Liver (tissue), 9 donors: ENCODE measurements around the gene SH2D3A. TPM values are rescaled to one million over a fixed set of nuclear protein-coding genes. Genes with fewer than 3 reads are reported as not detected.

Experiments
- DNase-seq: peaks from one replicate; pipeline ENCODE4 v3.0.0-alpha.2; 2017; ENCODE audit warnings: low spot score
- H3K27ac ChIP-seq, 2 donors: one replicate each; pipeline ENCODE4 v1.7.0; 2013; ENCODE audit warnings: inconsistent platforms in 2 of 2, low read length in 2 of 2, control low read depth in 1 of 2, low read depth in 1 of 2, mild to moderate bottlenecking in 1 of 2
- H3K27me3 ChIP-seq, 4 donors: one replicate each; pipeline versions ENCODE4 v1.6.1 to v1.7.0; 2013; ENCODE audit warnings: low read length in 3 of 4, inconsistent platforms in 1 of 4, mild to moderate bottlenecking in 1 of 4, moderate library complexity in 1 of 4; ENCODE audit not compliant: control insufficient read depth in 4 of 4, insufficient read depth in 4 of 4
- H3K36me3 ChIP-seq, 4 donors: one replicate each; pipeline versions ENCODE4 v1.6.1 to v1.7.0; 2013; ENCODE audit warnings: low read length in 3 of 4, mild to moderate bottlenecking in 3 of 4, low read depth in 1 of 4, moderate library complexity in 1 of 4; ENCODE audit not compliant: control insufficient read depth in 4 of 4, insufficient read depth in 3 of 4
- H3K4me1 ChIP-seq, 4 donors: one replicate each; pipeline versions ENCODE4 v1.6.1 to v1.7.0; 2013; ENCODE audit warnings: low read length in 3 of 4, mild to moderate bottlenecking in 3 of 4, moderate library complexity in 1 of 4; ENCODE audit not compliant: control insufficient read depth in 4 of 4, insufficient read depth in 4 of 4
- H3K4me3 ChIP-seq, 3 donors: one replicate each; pipeline versions ENCODE4 v1.6.1 to v1.7.0; 2013; ENCODE audit warnings: low read length in 3 of 3, control low read depth in 1 of 3, low read depth in 1 of 3, mild to moderate bottlenecking in 1 of 3
- H3K9ac ChIP-seq, 2 donors: one replicate each; pipeline ENCODE4 v1.7.0; 2013; ENCODE audit warnings: low read length in 2 of 2, mild to moderate bottlenecking in 2 of 2, moderate library complexity in 2 of 2, control low read depth in 1 of 2, low read depth in 1 of 2
- H3K9me3 ChIP-seq, 4 donors: one replicate each; pipeline versions ENCODE4 v1.6.1 to v1.7.0; 2013; ENCODE audit warnings: low read length in 3 of 4; ENCODE audit not compliant: control insufficient read depth in 4 of 4
- FOXA1 ChIP-seq: IDR thresholded peaks from 2 replicates; pipeline ENCODE4 v1.6.1; 2016; ENCODE audit warnings: antibody characterized with exemption
- GABPA ChIP-seq, 2 donors: IDR thresholded peaks in 1 of 2; conservative IDR thresholded peaks in 1 of 2; 2 replicates each; pipeline ENCODE4 v1.6.1; 2016; ENCODE audit warnings: antibody characterized with exemption in 2 of 2, mild to moderate bottlenecking in 1 of 2, moderate library complexity in 1 of 2
- HNF4A ChIP-seq, 2 donors: conservative IDR thresholded peaks; 2 replicates each; pipeline ENCODE4 v1.6.1; 2016; ENCODE audit warnings: antibody characterized with exemption in 2 of 2, mild to moderate bottlenecking in 2 of 2
- HNF4G ChIP-seq: IDR thresholded peaks from 2 replicates; pipeline ENCODE4 v1.6.1; 2016; ENCODE audit warnings: antibody characterized with exemption
- JUND ChIP-seq, 2 donors: IDR thresholded peaks; 2 replicates each; pipeline ENCODE4 v1.6.1; 2016; ENCODE audit warnings: antibody characterized with exemption in 2 of 2
- MAX ChIP-seq: IDR thresholded peaks from 2 replicates; pipeline ENCODE4 v1.6.1; 2016; ENCODE audit warnings: antibody characterized with exemption
- RXRA ChIP-seq, 2 donors: IDR thresholded peaks; 2 replicates each; pipeline ENCODE4 v1.6.1; 2017 to 2018; ENCODE audit warnings: antibody characterized with exemption in 2 of 2, mild to moderate bottlenecking in 1 of 2
- SP1 ChIP-seq: IDR thresholded peaks from 2 replicates; pipeline ENCODE4 v1.6.1; 2018; ENCODE audit warnings: antibody characterized with exemption, mild to moderate bottlenecking
- TAF1 ChIP-seq: conservative IDR thresholded peaks from 2 replicates; pipeline ENCODE4 v1.6.1; 2016; ENCODE audit warnings: antibody characterized with exemption, mild to moderate bottlenecking
- ZBTB33 ChIP-seq: IDR thresholded peaks from 2 replicates; pipeline ENCODE4 v1.6.1; 2016; ENCODE audit warnings: antibody characterized with exemption
- WGBS: extraction: QIAGEN DNeasy Blood & Tissue Kit; methylation state at CpG from one replicate; pipeline ENCODE4 v1.1.7; 2013; 5-methylcytosine and 5-hydroxymethylcytosine counted together
- polyA plus RNA-seq, 2 donors: library from polyadenylated mRNA; stranded (reverse) in 1 of 2; unstranded in 1 of 2; fragments of 200-250 nt in 1 of 2; fragments of >200 nt in 1 of 2; fragmentation: Nextera tagmentation in 1 of 2; extraction: Ambion mirVana in 1 of 2; gene quantifications; one replicate each; pipeline versions ENCODE4 v1.2.1 to v1.2.3, GENCODE V29; 2013 to 2015
- total RNA-seq, 2 donors: library from RNA; depleted of rRNA; stranded (reverse); fragments of >200 nt; gene quantifications; one replicate each; pipeline ENCODE4 v1.2.3, GENCODE V29; 2014
- TF ChIP-seq, protein P1 (sequence below): fragments of 150-350 bp; IDR thresholded peaks from 2 replicates; pipeline ENCODE4 v1.5.1; 2017; ENCODE audit warnings: improper control_type of control experiment, low read depth, low read length; ENCODE audit not compliant: missing input control
- donor health status: healthy.
- donor health status: healthy.
- donor health status: healthy.
- donor health status: healthy.
- donor health status: healthy.

The SH2D3A gene
- total and polyA plus RNA-seq, 4 donors: 0.23 to 1.0 (median 0.77) TPM

GRCh38 chr19:6754653-6755463, 12.4 kb downstream of the SH2D3A start:
- Histone ChIP-seq H3K27me3 (no peaks in the 10 kb centered on the region), H3K9ac (no peak overlapping the region), H3K27ac (no peak overlapping the region), H3K4me3 (no peak overlapping the region), H3K9me3 (no peaks in the 10 kb centered on the region), H3K36me3 (peaks cover 0 to 7% (median 2%) of the 10 kb centered on the region in 4 donors), H3K4me1 (peaks cover 0 to 23% (median 13%) of the 10 kb centered on the region in 4 donors)
- TF ChIP-seq JUND (IDR thresholded peaks at IDR 0.05): no peak
- TF ChIP-seq, protein P1, sequence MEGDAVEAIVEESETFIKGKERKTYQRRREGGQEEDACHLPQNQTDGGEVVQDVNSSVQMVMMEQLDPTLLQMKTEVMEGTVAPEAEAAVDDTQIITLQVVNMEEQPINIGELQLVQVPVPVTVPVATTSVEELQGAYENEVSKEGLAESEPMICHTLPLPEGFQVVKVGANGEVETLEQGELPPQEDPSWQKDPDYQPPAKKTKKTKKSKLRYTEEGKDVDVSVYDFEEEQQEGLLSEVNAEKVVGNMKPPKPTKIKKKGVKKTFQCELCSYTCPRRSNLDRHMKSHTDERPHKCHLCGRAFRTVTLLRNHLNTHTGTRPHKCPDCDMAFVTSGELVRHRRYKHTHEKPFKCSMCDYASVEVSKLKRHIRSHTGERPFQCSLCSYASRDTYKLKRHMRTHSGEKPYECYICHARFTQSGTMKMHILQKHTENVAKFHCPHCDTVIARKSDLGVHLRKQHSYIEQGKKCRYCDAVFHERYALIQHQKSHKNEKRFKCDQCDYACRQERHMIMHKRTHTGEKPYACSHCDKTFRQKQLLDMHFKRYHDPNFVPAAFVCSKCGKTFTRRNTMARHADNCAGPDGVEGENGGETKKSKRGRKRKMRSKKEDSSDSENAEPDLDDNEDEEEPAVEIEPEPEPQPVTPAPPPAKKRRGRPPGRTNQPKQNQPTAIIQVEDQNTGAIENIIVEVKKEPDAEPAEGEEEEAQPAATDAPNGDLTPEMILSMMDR: no peak
- no peak for DNase-seq
- 92% methylated on average over 23 of the region's 23 CpGs for WGBS

DNA sequence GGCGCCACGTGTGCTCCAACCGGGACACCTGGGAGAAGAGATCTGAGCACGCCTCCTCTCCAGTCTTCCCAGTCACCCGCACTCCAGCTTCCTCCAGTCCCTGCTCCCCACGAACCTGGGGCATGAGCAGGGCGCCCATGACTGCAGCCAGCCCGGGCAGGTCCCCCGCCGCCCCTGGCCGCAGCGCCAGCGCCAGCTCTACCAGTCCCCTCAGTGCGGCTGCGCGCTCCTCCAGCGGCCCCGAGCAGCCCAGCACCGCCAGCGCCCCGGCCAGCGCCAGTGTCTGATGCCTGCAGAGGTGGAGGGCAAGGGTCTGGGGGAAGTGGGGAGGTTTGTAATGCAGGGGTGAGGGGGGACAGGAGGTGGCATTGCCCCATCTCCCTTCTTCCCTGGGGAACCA, 13.1 kb downstream of the SH2D3A start:
- no peak overlapping the region for H3K9ac ChIP-seq
- H3K4me3 ChIP-seq: no peak overlapping the region
- no peaks in the 10 kb centered on the region for H3K27me3 ChIP-seq
- no peak overlapping the region for H3K27ac ChIP-seq
- WGBS: 96% methylated on average over 22 of the region's 22 CpGs
- no peaks in the 10 kb centered on the region for H3K9me3 ChIP-seq
- no peak for DNase-seq
- H3K36me3 ChIP-seq: peaks cover 0 to 7% (median 2%) of the 10 kb centered on the region in 4 donors
- no peak for TF ChIP-seq HNF4A (conservative IDR thresholded peaks at IDR 0.05)
- TF ChIP-seq MAX: no peak
- TF ChIP-seq GABPA (IDR thresholded peaks at IDR 0.05 in 1 of 2, conservative IDR thresholded peaks at IDR 0.05 in 1 of 2): no peak
- TF ChIP-seq SP1: no peak
- TF ChIP-seq TAF1: no peak
- TF ChIP-seq JUND (IDR thresholded peaks at IDR 0.05): no peak
- TF ChIP-seq HNF4G: no peak
- no peak for TF ChIP-seq FOXA1
- no peak for TF ChIP-seq RXRA (IDR thresholded peaks at IDR 0.05)
- TF ChIP-seq ZBTB33: no peak
- peaks cover 0 to 23% (median 13%) of the 10 kb centered on the region in 4 donors for H3K4me1 ChIP-seq
